HUES64 (cell line): ENCODE measurements around the gene FDX2.

Source experiments
- H3K27ac ChIP-seq: 2 replicates; pipeline ENCODE4 v1.7.0; 2013; ENCODE audit warnings: low read depth, low read length, inconsistent platforms
- H3K27me3 ChIP-seq: 2 replicates; pipeline ENCODE4 v1.6.1; 2013; ENCODE audit warnings: mild to moderate bottlenecking, low read length; ENCODE audit not compliant: insufficient read depth
- H3K36me3 ChIP-seq: 2 replicates; pipeline ENCODE4 v1.6.1; 2013; ENCODE audit warnings: mild to moderate bottlenecking, low read length; ENCODE audit not compliant: insufficient read depth
- H3K4me1 ChIP-seq: 2 replicates; pipeline ENCODE4 v1.6.1; 2013; ENCODE audit warnings: mild to moderate bottlenecking, low read length, moderate library complexity; ENCODE audit not compliant: insufficient read depth
- H3K4me3 ChIP-seq: 2 replicates; pipeline ENCODE4 v1.5.1; 2013; ENCODE audit warnings: mild to moderate bottlenecking, low read length, moderate library complexity
- H3K9ac ChIP-seq: 2 replicates; pipeline ENCODE4 v1.6.1; 2013; ENCODE audit warnings: mild to moderate bottlenecking, low read depth, low read length
- H3K9me3 ChIP-seq: 2 replicates; pipeline ENCODE4 v1.6.1; 2013; ENCODE audit warnings: low read depth, low read length; ENCODE audit not compliant: insufficient read depth
- WGBS: fragments of 150-250, 120-280 bp; methylation state at CpG from one replicate; pipeline ENCODE4 v1.1.7; 2013; ENCODE audit warnings: missing lambda C conversion rate; 5-methylcytosine and 5-hydroxymethylcytosine counted together

The FDX2 gene

DNA sequence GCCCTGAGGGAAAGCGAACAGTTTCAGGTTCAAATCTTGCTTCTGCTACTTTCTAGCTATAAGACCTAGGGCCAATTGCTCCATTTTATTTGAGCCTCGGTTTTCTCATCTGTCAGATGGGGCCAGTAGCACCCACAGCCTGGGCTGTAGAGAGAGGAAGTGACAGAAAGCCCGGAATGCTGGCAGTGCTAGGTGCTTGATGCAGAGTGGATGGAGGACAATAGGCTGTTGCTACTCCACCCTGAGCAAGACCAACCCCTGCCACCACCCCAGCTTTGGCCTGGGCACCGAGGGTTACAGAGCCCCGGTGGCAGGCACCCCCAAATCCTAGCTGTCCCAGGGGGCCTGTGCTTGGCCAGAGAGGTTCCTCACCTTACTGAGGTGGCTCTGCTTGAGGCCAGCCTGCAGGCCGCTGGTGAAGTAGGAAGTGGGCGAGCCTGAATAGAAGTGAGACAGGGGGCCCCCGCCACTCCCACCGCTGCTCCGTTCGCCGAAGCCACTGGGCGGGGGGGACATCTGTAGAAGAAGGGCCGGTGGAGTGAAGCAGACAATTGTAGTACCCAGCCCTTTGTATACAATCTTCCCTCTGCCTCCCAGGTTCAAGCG, 2.1 kb upstream of the FDX2 start:
- Histone ChIP-seq H3K9ac (no peak overlapping the region), H3K36me3 (peaks cover 55% of the 10 kb centered on the region)
- 95% methylated on average over 15 of the region's 15 CpGs for WGBS

GRCh38 chr19:10317045-10317856, 1.4 kb upstream of the FDX2 start:
- WGBS: 95% methylated on average over 27 of the region's 29 CpGs
- Histone ChIP-seq H3K4me3 (no peak overlapping the region), H3K9me3 (no peaks in the 10 kb centered on the region), H3K36me3 (peaks cover 48% of the 10 kb centered on the region), H3K4me1 (peaks cover 6% of the 10 kb centered on the region; the same call in 1 of the 2 replicates), H3K27me3 (no peaks in the 10 kb centered on the region), H3K9ac (no peak overlapping the region), H3K27ac (no peak overlapping the region)

More for the DNA sequence above, 2.1 kb upstream of the FDX2 start:
- peaks cover 6% of the 10 kb centered on the region; the same call in 1 of the 2 replicates for H3K4me1 ChIP-seq
- no peak overlapping the region for H3K4me3 ChIP-seq
- H3K9me3 ChIP-seq: no peaks in the 10 kb centered on the region
- no peaks in the 10 kb centered on the region for H3K27me3 ChIP-seq
- no peak overlapping the region for H3K27ac ChIP-seq

- peak overlapping the region; percentile 75; the same call in 1 of the 2 replicates for H3K4me3 ChIP-seq
- peaks cover 6% of the 10 kb centered on the region; the same call in 1 of the 2 replicates for H3K4me1 ChIP-seq
- no peaks in the 10 kb centered on the region for H3K27me3 ChIP-seq
- H3K36me3 ChIP-seq: peaks cover 40% of the 10 kb centered on the region
- 86% methylated on average over 19 of the region's 19 CpGs for WGBS
- H3K27ac ChIP-seq: peak overlapping the region; percentile 71; the same call in 1 of the 2 replicates
- no peak overlapping the region for H3K9ac ChIP-seq
- H3K9me3 ChIP-seq: no peaks in the 10 kb centered on the region
Measured at GRCh38 chr19:10316229-10317044, 622 bp upstream of the FDX2 start.

DNA sequence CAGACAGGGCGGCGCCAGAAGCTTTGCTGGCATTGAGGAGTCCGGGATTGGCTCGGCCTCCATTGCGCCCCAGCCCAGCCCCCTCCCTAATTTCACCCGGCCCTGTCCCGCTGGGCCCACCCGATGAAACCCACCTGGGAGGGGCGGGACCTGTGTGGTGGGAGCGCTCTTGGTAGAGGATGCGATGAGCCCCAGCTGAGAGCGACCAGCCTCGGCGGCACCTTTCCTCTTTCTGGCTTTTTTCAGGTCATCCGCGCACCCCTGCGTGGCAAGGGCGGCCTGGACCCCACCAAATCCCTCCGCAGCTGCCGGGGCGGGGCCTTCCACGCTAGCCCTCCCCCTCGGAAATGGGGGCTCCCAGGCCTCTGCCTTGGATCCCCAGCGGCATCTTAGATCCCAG, 6.4 kb downstream of the FDX2 start, which contains the start of gene ZGLP1:
Gene ZGLP1 (minus strand): TSS at position 393 of the 400 bp plus-strand sequence.
- no peaks in the 10 kb centered on the region for H3K9me3 ChIP-seq
- no peaks in the 10 kb centered on the region for H3K27me3 ChIP-seq
- H3K4me3 ChIP-seq: no peak within 1 kb of the TSS
- WGBS: 94% methylated on average over 24 of the region's 24 CpGs
- H3K36me3 ChIP-seq: peaks cover 12% of the 10 kb centered on the region
- H3K9ac ChIP-seq: no peak within 1 kb of the TSS
- H3K4me1 ChIP-seq: no peaks in the 10 kb centered on the region
- no peak within 1 kb of the TSS for H3K27ac ChIP-seq

DNA sequence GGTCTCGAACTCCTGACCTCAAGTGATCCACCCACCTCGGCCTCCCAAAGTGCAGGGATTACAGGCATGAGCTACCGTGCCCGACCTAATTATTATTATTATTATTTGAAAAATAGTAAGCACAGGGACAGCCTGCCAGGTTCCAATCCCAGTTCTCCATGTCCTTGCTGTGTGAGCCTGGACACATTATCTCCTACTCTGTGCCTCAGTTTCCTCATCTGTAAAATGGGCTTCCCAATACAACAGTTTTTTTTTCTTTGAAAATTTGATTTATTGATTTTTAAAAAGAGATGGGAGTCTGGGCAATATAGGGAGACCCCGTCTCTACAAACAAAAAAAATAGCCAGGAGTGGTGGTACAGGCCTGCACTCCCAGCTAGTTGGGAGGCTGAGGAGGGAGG, 9.5 kb downstream of the FDX2 start:
- Histone ChIP-seq H3K36me3 (peaks cover 15% of the 10 kb centered on the region), H3K4me3 (no peak overlapping the region), H3K9me3 (no peaks in the 10 kb centered on the region), H3K27ac (no peak overlapping the region), H3K4me1 (no peaks in the 10 kb centered on the region), H3K9ac (no peak overlapping the region), H3K27me3 (no peaks in the 10 kb centered on the region)
- WGBS: 92% methylated on average over 2 of the region's 5 CpGs

GRCh38 chr19:10305139-10305806, 10.5 kb downstream of the FDX2 start:
- Histone ChIP-seq H3K27ac (no peak overlapping the region), H3K9me3 (no peaks in the 10 kb centered on the region), H3K36me3 (peaks cover 14% of the 10 kb centered on the region), H3K9ac (no peak overlapping the region), H3K27me3 (no peaks in the 10 kb centered on the region), H3K4me3 (no peak overlapping the region), H3K4me1 (no peaks in the 10 kb centered on the region)
- WGBS: 92% methylated on average over 17 of the region's 17 CpGs

GRCh38 chr19:10299545-10300458, 16.0 kb downstream of the FDX2 start:
- Histone ChIP-seq H3K27me3 (peaks cover 39% of the 10 kb centered on the region), H3K27ac (no peak overlapping the region), H3K4me3 (no peak overlapping the region), H3K4me1 (no peaks in the 10 kb centered on the region; the same call in 1 of the 2 replicates), H3K36me3 (peaks cover 7% of the 10 kb centered on the region; the same call in 1 of the 2 replicates), H3K9ac (no peak overlapping the region), H3K9me3 (no peaks in the 10 kb centered on the region)
- 79% methylated on average over 14 of the region's 14 CpGs for WGBS

DNA sequence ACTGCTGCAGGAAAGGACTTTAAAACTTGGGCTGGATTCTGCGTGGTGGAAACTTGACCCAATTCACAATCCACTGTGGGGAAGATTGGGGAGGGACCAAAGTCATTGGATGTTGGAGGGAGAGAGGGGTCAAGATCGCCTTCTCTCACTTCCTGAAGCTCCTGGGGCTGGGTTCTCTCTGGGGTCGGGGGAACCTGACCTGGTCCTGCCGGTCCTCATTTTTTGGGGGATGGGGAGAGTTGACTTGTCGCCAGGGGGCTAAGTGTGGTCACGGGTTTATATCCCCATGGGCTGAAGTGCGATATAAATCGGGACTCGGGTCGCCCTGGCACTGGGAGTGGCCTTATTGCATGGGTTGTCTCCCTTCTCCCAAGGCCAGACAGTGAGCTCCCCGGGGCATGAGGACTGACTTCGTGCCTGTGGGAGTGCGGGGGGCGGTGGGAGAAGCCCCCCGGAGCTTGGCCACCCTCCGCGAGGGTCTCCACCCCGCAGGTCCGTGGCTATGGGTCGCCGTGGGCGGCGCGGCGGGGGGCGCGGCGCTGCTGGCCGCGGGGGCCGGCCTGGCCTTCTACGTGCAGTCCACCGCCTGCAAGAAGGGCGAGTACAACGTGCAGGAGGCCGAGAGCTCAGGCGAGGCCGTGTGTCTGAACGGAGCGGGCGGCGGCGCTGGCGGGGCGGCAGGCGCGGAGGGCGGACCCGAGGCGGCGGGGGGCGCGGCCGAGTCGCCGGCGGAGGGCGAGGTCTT, 19.8 kb downstream of the FDX2 start:
- 2% methylated on average over 58 of the region's 58 CpGs for WGBS
- no peak overlapping the region for H3K9ac ChIP-seq
- peaks cover 76% of the 10 kb centered on the region for H3K27me3 ChIP-seq

DNA sequence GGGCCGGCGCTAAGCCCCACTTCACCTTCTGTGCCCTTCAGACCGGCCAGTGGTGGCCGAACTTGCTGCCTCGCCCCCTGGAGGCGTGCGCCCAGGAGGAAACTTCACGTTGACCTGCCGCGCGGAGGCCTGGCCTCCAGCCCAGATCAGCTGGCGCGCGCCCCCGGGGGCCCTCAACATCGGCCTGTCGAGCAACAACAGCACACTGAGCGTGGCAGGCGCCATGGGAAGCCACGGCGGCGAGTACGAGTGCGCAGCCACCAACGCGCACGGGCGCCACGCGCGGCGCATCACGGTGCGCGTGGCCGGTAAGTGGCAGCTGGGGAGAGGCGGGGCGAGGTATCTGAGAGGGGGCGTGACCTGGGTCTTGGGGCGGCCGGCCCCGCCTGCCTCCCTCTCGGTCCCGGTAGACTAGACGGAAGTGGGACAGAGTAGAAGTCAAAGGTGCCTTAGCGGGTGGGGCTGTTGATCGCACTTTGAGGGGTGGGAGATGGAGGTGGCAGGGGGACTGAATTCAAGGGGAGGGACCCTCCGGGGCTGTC, 20.4 kb downstream of the FDX2 start:
- Histone ChIP-seq H3K4me1 (no peaks in the 10 kb centered on the region; the same call in 1 of the 2 replicates), H3K36me3 (no peaks in the 10 kb centered on the region), H3K9ac (no peak overlapping the region), H3K9me3 (no peaks in the 10 kb centered on the region), H3K4me3 (peak overlapping the region; percentile 35), H3K27me3 (peaks cover 83% of the 10 kb centered on the region), H3K27ac (no peak overlapping the region)
- 7% methylated on average over 48 of the region's 48 CpGs for WGBS

More for the DNA sequence above, 19.8 kb downstream of the FDX2 start:
- H3K36me3 ChIP-seq: no peaks in the 10 kb centered on the region
- H3K4me1 ChIP-seq: no peaks in the 10 kb centered on the region; the same call in 1 of the 2 replicates
- no peaks in the 10 kb centered on the region for H3K9me3 ChIP-seq
- H3K4me3 ChIP-seq: peak overlapping the region; percentile 35
- no peak overlapping the region for H3K27ac ChIP-seq
